G401.6 (cell line): ENCODE data around the gene CNN1.
"Not testable (repeated sequence)": the region's sequence is repeated elsewhere in the genome, so short reads cannot be mapped to it uniquely, and the experiment has no call there.

Experiments used
- FAIRE-seq: peaks from 2 replicates; lab custom pipeline; 2012; peaks lifted over from hg19 to GRCh38; lab: Jason Lieb, UNC

CNN1 gene

GRCh38 chr19:11566164-11566563 lies 27.5 kb downstream of the CNN1 start:
- FAIRE-seq: no peak

- no peak for FAIRE-seq
These were observed 31.4 kb downstream of the CNN1 start for GRCh38 chr19:11570039-11570462.

GRCh38 chr19:11573354-11573753 lies 34.7 kb downstream of the CNN1 start:
- not testable (repeated sequence) for FAIRE-seq

GRCh38 chr19:11573763-11574162 lies 35.1 kb downstream of the CNN1 start:
- not testable (repeated sequence) for FAIRE-seq

- no peak for FAIRE-seq
These were observed 36.0 kb downstream of the CNN1 start for GRCh38 chr19:11574689-11575088.

GRCh38 chr19:11576227-11576626 lies 37.6 kb downstream of the CNN1 start:
- FAIRE-seq: no peak

- FAIRE-seq: no peak
These were observed 39.0 kb downstream of the CNN1 start, which contains the start of gene ACP5 for GRCh38 chr19:11577451-11578257. TSS of gene ACP5 (minus strand) at chr19:11577645. CDS start at chr19:11577317, 328 bp downstream.

- no peak for FAIRE-seq
These were observed 39.8 kb downstream of the CNN1 start for GRCh38 chr19:11578258-11579142.

- FAIRE-seq: no peak
These were observed 41.5 kb downstream of the CNN1 start for GRCh38 chr19:11580116-11580515.

- no peak for FAIRE-seq
These were observed 43.1 kb downstream of the CNN1 start for GRCh38 chr19:11581740-11582139.

GRCh38 chr19:11586331-11586730 lies 47.7 kb downstream of the CNN1 start:
- FAIRE-seq: no peak

- FAIRE-seq: no peak
These were observed 48.8 kb downstream of the CNN1 start for GRCh38 chr19:11587302-11587974.

GRCh38 chr19:11587975-11588631 lies 49.5 kb downstream of the CNN1 start:
- no peak for FAIRE-seq

GRCh38 chr19:11594084-11594483 lies 55.4 kb downstream of the CNN1 start:
- FAIRE-seq: no peak

GRCh38 chr19:11596156-11596555 lies 57.5 kb downstream of the CNN1 start:
- no peak for FAIRE-seq

GRCh38 chr19:11597202-11598102 lies 58.8 kb downstream of the CNN1 start, which contains the start of gene ZNF627:
TSS of gene ZNF627 (plus strand) at chr19:11597483. CDS start at chr19:11597628, 145 bp downstream.
- peak; percentile 96 for FAIRE-seq

GRCh38 chr19:11598103-11598483 lies 59.4 kb downstream of the CNN1 start:
- no peak for FAIRE-seq

- FAIRE-seq: no peak
These were observed 60.1 kb downstream of the CNN1 start for GRCh38 chr19:11598746-11599145.

- FAIRE-seq: not testable (repeated sequence)
These were observed 61.1 kb downstream of the CNN1 start for GRCh38 chr19:11599704-11600103.
